ENCODE data around the gene SMG9.

The SMG9 gene

GRCh38 chr19:43755256-43755801 is 567 bp upstream of the SMG9 start:
- Mint-ChIP-seq H3K4me3 (peak overlapping the region; percentile 98), H3K9me3 (no peaks in the 10 kb centered on the region), H3K36me3 (ENCODE audit: low read depth) (peaks cover 45% of the 10 kb centered on the region)

GRCh38 chr19:43754253-43754502 is 584 bp downstream of the SMG9 start:
- Mint-ChIP-seq H3K36me3 (ENCODE audit: low read depth) (peaks cover 56% of the 10 kb centered on the region), H3K27me3 (ENCODE audit: low read depth) (peaks cover 4% of the 10 kb centered on the region), H3K4me1 (ENCODE audit: low read depth) (peaks cover 43% of the 10 kb centered on the region), H3K27ac (peak overlapping the region; percentile 100), H3K4me3 (peak overlapping the region; percentile 98), H3K9me3 (no peaks in the 10 kb centered on the region)
- no peak for DNase-seq (ENCODE audit: low spot score)

More at GRCh38 chr19:43755256-43755801, 567 bp upstream of the SMG9 start:
- Mint-ChIP-seq H3K27ac (peak overlapping the region; percentile 100), H3K4me1 (ENCODE audit: low read depth) (peaks cover 45% of the 10 kb centered on the region), H3K27me3 (ENCODE audit: low read depth) (peaks cover 4% of the 10 kb centered on the region)
- peak; percentile 81 for DNase-seq (ENCODE audit: low spot score)

GRCh38 chr19:43752287-43752875 is 2.4 kb downstream of the SMG9 start:
- peaks cover 4% of the 10 kb centered on the region for H3K27me3 Mint-ChIP-seq (ENCODE audit: low read depth)
- no peak overlapping the region for H3K27ac Mint-ChIP-seq
- no peak for DNase-seq (ENCODE audit: low spot score)
- no peaks in the 10 kb centered on the region for H3K9me3 Mint-ChIP-seq
- H3K4me3 Mint-ChIP-seq = no peak overlapping the region
- H3K36me3 Mint-ChIP-seq (ENCODE audit: low read depth) = peaks cover 67% of the 10 kb centered on the region
- peaks cover 34% of the 10 kb centered on the region for H3K4me1 Mint-ChIP-seq (ENCODE audit: low read depth)

- no peaks in the 10 kb centered on the region for H3K9me3 Mint-ChIP-seq
- peaks cover 4% of the 10 kb centered on the region for H3K27me3 Mint-ChIP-seq (ENCODE audit: low read depth)
- no peak overlapping the region for H3K4me3 Mint-ChIP-seq
- DNase-seq (ENCODE audit: low spot score) = no peak
- peaks cover 70% of the 10 kb centered on the region for H3K36me3 Mint-ChIP-seq (ENCODE audit: low read depth)
- peaks cover 30% of the 10 kb centered on the region for H3K4me1 Mint-ChIP-seq (ENCODE audit: low read depth)
- peak overlapping the region; percentile 47 for H3K27ac Mint-ChIP-seq
Measured at GRCh38 chr19:43751466-43752220, 3.1 kb downstream of the SMG9 start.

GRCh38 chr19:43749898-43750297 is 4.9 kb downstream of the SMG9 start:
- peaks cover 69% of the 10 kb centered on the region for H3K36me3 Mint-ChIP-seq (ENCODE audit: low read depth)
- no peaks in the 10 kb centered on the region for H3K9me3 Mint-ChIP-seq
- H3K4me3 Mint-ChIP-seq = no peak overlapping the region
- no peak overlapping the region for H3K27ac Mint-ChIP-seq
- peaks cover 4% of the 10 kb centered on the region for H3K27me3 Mint-ChIP-seq (ENCODE audit: low read depth)
- peaks cover 20% of the 10 kb centered on the region for H3K4me1 Mint-ChIP-seq (ENCODE audit: low read depth)
- DNase-seq (ENCODE audit: low spot score) = no peak

GRCh38 chr19:43749152-43749551 is 5.6 kb downstream of the SMG9 start:
- Mint-ChIP-seq H3K4me1 (ENCODE audit: low read depth) (peaks cover 18% of the 10 kb centered on the region), H3K36me3 (ENCODE audit: low read depth) (peaks cover 71% of the 10 kb centered on the region), H3K27me3 (ENCODE audit: low read depth) (no peaks in the 10 kb centered on the region), H3K4me3 (no peak overlapping the region), H3K27ac (no peak overlapping the region), H3K9me3 (no peaks in the 10 kb centered on the region)
- DNase-seq (ENCODE audit: low spot score) = no peak

GRCh38 chr19:43748685-43749084 is 6.1 kb downstream of the SMG9 start:
- H3K9me3 Mint-ChIP-seq = no peaks in the 10 kb centered on the region
- peaks cover 72% of the 10 kb centered on the region for H3K36me3 Mint-ChIP-seq (ENCODE audit: low read depth)
- no peak overlapping the region for H3K4me3 Mint-ChIP-seq
- peaks cover 15% of the 10 kb centered on the region for H3K4me1 Mint-ChIP-seq (ENCODE audit: low read depth)
- no peaks in the 10 kb centered on the region for H3K27me3 Mint-ChIP-seq (ENCODE audit: low read depth)
- DNase-seq (ENCODE audit: low spot score) = no peak
- H3K27ac Mint-ChIP-seq = no peak overlapping the region

DNA sequence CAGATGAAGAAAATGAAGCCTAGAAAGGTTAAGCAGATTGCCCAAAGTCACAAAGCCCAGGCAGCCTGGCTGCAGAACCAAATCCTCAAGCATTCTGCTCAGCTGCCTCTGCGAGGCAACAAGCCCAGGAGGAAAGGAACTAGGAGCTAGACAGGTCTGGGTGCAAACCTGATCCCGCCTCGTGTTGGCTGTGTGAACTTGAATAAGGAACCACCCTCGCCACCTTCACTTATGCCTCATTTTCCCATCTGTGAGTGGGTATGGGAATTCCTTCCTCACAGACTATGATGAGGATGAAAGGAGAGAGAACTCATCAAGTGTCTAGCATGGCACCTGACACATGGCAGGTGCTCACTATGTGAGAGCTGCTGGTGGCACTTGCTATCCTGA is 6.6 kb downstream of the SMG9 start:
- Mint-ChIP-seq H3K4me3 (no peak overlapping the region), H3K36me3 (ENCODE audit: low read depth) (peaks cover 74% of the 10 kb centered on the region), H3K27ac (peak overlapping the region; percentile 45), H3K9me3 (no peaks in the 10 kb centered on the region), H3K4me1 (ENCODE audit: low read depth) (peaks cover 15% of the 10 kb centered on the region), H3K27me3 (ENCODE audit: low read depth) (no peaks in the 10 kb centered on the region)
- DNase-seq (ENCODE audit: low spot score) = no peak

DNA sequence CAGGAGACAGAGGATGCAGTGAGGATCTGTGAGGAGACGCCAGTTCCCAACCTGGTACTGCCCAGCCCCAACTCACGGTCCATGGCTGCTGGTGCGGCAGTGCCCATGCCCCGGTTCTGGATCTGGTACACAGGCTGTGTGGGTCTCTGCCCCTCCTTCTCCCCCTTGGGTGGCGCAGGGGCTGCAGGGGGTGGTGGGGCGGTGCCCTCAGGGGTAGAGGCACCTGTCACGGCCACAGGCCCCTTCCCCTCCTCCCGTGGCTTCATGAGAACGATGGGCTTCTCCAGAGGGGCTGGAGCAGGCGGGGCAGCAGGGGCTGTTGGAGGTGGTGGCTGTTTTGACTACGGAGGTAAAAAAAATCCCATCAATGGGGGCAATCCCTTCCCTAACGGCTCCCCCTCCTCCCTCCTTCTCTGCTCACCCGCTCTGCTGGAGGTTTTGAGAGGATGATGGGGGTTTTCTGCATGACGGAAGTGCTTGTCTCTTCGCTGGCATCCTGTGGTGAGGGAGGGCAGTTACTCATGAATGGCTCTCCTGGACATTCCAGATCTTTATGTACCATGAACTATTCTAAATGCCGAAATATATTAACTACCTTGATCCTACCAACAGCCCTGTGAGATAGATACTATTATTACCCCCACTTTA is 7.1 kb downstream of the SMG9 start:
- Mint-ChIP-seq H3K27ac (peak overlapping the region; percentile 45), H3K4me1 (ENCODE audit: low read depth) (peaks cover 11% of the 10 kb centered on the region), H3K36me3 (ENCODE audit: low read depth) (peaks cover 74% of the 10 kb centered on the region), H3K9me3 (no peaks in the 10 kb centered on the region), H3K27me3 (ENCODE audit: low read depth) (no peaks in the 10 kb centered on the region), H3K4me3 (no peak overlapping the region)
- DNase-seq (ENCODE audit: low spot score) = no peak

- H3K4me3 Mint-ChIP-seq = no peak overlapping the region
- peak overlapping the region; percentile 20 for H3K27ac Mint-ChIP-seq
Measured at GRCh38 chr19:43743059-43743458, 11.7 kb downstream of the SMG9 start.

DNA sequence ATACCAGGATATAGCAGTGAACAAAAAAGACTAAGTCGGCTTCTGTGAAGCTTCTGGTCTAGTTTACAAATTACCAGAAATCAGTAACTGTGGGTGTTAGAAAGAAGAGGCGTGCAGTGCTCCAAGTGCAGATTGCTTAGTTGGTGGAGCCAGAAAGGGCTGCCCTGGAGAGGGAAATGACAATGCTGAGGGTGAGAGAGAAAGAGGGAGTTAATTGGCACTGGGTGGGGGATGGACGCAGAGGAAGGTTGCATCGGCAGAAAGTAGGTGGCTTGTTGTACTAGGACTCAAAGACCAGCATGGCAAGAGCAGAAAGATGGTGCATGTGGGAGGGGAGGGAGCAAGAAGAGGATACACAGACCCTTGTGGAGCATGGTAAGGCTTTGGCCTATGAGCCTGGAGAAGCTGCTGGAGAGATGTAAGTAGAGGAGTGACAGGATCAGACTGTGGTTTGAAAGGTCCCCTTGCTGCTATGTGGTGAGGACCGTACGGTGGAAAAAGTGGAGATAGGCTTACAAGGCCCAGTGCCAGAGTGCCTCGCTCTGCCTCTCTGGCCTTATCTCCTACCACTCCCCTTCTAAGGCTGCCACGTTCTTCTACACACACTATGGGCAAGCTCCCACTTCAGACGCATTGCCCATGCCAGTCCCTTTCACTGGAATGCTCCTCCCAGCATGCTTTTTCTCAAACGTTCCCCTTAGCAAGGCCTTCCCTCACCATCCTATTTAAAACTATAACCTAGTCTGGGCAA is 13.5 kb downstream of the SMG9 start:
- Mint-ChIP-seq H3K27me3 (ENCODE audit: low read depth) (no peaks in the 10 kb centered on the region), H3K4me1 (ENCODE audit: low read depth) (peaks cover 4% of the 10 kb centered on the region), H3K27ac (no peak overlapping the region), H3K4me3 (no peak overlapping the region), H3K9me3 (no peaks in the 10 kb centered on the region), H3K36me3 (ENCODE audit: low read depth) (peaks cover 69% of the 10 kb centered on the region)
- DNase-seq (ENCODE audit: low spot score) = no peak

More at GRCh38 chr19:43743059-43743458, 11.7 kb downstream of the SMG9 start:
- no peaks in the 10 kb centered on the region for H3K9me3 Mint-ChIP-seq
- H3K4me1 Mint-ChIP-seq (ENCODE audit: low read depth) = peaks cover 5% of the 10 kb centered on the region
- no peaks in the 10 kb centered on the region for H3K27me3 Mint-ChIP-seq (ENCODE audit: low read depth)
- no peak for DNase-seq (ENCODE audit: low spot score)
- peaks cover 69% of the 10 kb centered on the region for H3K36me3 Mint-ChIP-seq (ENCODE audit: low read depth)

GRCh38 chr19:43739439-43740235 is 15.1 kb downstream of the SMG9 start:
- no peaks in the 10 kb centered on the region for H3K27me3 Mint-ChIP-seq (ENCODE audit: low read depth)
- H3K4me3 Mint-ChIP-seq = no peak overlapping the region
- peaks cover 65% of the 10 kb centered on the region for H3K36me3 Mint-ChIP-seq (ENCODE audit: low read depth)
- H3K27ac Mint-ChIP-seq = peak overlapping the region; percentile 46
- H3K9me3 Mint-ChIP-seq = no peaks in the 10 kb centered on the region
- H3K4me1 Mint-ChIP-seq (ENCODE audit: low read depth) = peaks cover 2% of the 10 kb centered on the region
- DNase-seq (ENCODE audit: low spot score) = no peak

- Mint-ChIP-seq H3K4me3 (no peak overlapping the region), H3K27me3 (ENCODE audit: low read depth) (no peaks in the 10 kb centered on the region), H3K36me3 (ENCODE audit: low read depth) (peaks cover 58% of the 10 kb centered on the region), H3K9me3 (no peaks in the 10 kb centered on the region), H3K27ac (no peak overlapping the region), H3K4me1 (ENCODE audit: low read depth) (peaks cover 2% of the 10 kb centered on the region)
- DNase-seq (ENCODE audit: low spot score) = no peak
Measured at GRCh38 chr19:43738780-43739211, 16.0 kb downstream of the SMG9 start.

Measured in T-helper 2 cell treated with Interferon-gamma antibody and Interleukin-4, amounts not matched to agents 5 μg/mL and 100 μg/mL, for 36 hours (primary cell).